ENCODE results near the gene BTN2A1.

The BTN2A1 gene

DNA sequence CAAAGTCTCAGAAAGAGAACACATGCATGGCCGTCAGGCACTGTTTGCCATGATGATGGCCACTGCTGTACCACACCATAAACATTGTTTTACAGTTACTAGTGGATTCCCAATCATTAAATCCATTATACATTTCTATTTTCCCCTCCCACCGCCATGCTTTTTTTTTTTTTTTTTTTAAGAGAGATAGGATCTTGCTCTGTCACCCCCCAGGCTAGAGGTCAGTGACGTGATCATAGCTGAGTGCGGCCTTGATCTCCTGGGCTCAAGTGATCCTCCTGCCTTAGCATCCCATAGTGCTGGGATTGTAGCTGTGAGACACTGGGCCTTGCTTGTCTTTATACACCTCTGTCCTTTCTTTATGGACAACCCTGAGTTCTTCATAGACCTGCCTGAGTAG is 21.7 kb upstream of the BTN2A1 start:
- H3K9ac ChIP-seq (ENCODE audit: insufficient read length, low read depth), result no peak overlapping the region
- no peaks in the 10 kb centered on the region for H3K4me1 ChIP-seq (ENCODE audit: insufficient read depth, insufficient read length)
- H3K36me3 ChIP-seq (ENCODE audit: insufficient read depth, insufficient read length, low read length), result peaks cover 10% of the 10 kb centered on the region
- H3K27me3 ChIP-seq (ENCODE audit: insufficient read depth, insufficient read length), result no peaks in the 10 kb centered on the region
- no peak for DNase-seq (ENCODE audit: low read depth, low spot score)
- H3K9me3 ChIP-seq (ENCODE audit: insufficient read depth, low read length), result peaks cover 4% of the 10 kb centered on the region; the same call in 1 of the 2 replicates
- no peak for TF ChIP-seq YY1 (IDR thresholded peaks at IDR 0.05; ENCODE audit: insufficient read depth, insufficient read length)
- TF ChIP-seq SUZ12 (IDR thresholded peaks at IDR 0.05; ENCODE audit: extremely low read depth, insufficient read depth, insufficient read length), result no peak
- TF ChIP-seq ZNF274 (IDR thresholded peaks at IDR 0.05; ENCODE audit: low read depth, low read length), result no peak
- no peak overlapping the region for H3K4me3 ChIP-seq (ENCODE audit: insufficient read length, low read depth)

DNA sequence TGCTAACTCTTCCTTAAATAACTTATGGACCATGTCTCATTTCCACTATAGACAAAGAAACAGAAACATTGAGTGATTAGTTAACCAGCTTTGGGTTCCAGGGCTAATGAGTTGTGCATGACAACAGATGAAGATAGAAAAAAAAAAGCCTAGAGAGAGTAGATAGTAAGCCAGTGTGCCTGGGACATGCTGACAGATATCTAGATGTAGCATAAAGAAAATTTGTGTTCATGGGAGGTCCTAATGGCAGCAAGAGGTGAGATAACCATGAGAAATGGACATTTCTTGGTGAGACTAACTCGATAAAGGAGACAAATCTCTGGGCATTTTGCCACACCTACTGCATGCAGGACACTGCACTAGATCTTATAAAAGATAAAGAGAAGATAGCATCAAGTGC is 20.2 kb upstream of the BTN2A1 start:
- H3K4me1 ChIP-seq (ENCODE audit: insufficient read depth, insufficient read length), result no peaks in the 10 kb centered on the region
- H3K9ac ChIP-seq (ENCODE audit: insufficient read length, low read depth), result no peak overlapping the region
- no peaks in the 10 kb centered on the region for H3K36me3 ChIP-seq (ENCODE audit: insufficient read depth, insufficient read length, low read length)
- no peak overlapping the region for H3K4me3 ChIP-seq (ENCODE audit: insufficient read length, low read depth)
- no peak for DNase-seq (ENCODE audit: low read depth, low spot score)
- TF ChIP-seq ZNF274 (IDR thresholded peaks at IDR 0.05; ENCODE audit: low read depth, low read length) (no peak), SUZ12 (IDR thresholded peaks at IDR 0.05; ENCODE audit: extremely low read depth, insufficient read depth, insufficient read length) (no peak), YY1 (IDR thresholded peaks at IDR 0.05; ENCODE audit: insufficient read depth, insufficient read length) (no peak)
- H3K9me3 ChIP-seq (ENCODE audit: insufficient read depth, low read length), result peaks cover 4% of the 10 kb centered on the region; the same call in 1 of the 2 replicates
- H3K27me3 ChIP-seq (ENCODE audit: insufficient read depth, insufficient read length), result no peaks in the 10 kb centered on the region

DNA sequence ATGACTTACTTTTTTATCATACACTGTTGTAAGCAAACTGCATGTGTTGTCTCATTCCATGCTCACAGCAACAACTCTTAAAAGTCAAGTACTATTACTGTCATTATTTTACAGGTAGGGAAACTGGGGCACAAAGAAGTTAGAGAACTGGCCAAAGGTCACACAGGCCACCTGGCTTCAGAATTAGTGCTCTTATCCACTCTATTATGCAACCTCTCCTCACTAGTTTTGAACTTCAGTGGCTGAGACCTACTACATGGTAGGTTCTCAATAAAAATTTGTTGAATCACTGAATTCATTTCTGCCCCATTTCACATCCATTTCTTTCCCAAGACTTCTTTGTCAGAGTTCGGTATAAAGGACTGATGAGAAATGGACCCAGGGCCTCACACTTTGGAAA is 19.8 kb upstream of the BTN2A1 start:
- Histone ChIP-seq H3K9me3 (ENCODE audit: insufficient read depth, low read length) (peaks cover 4% of the 10 kb centered on the region; the same call in 1 of the 2 replicates), H3K4me3 (ENCODE audit: insufficient read length, low read depth) (no peak overlapping the region), H3K27me3 (ENCODE audit: insufficient read depth, insufficient read length) (no peaks in the 10 kb centered on the region), H3K36me3 (ENCODE audit: insufficient read depth, insufficient read length, low read length) (no peaks in the 10 kb centered on the region), H3K9ac (ENCODE audit: insufficient read length, low read depth) (no peak overlapping the region), H3K4me1 (ENCODE audit: insufficient read depth, insufficient read length) (no peaks in the 10 kb centered on the region)
- DNase-seq (ENCODE audit: low read depth, low spot score), result no peak
- TF ChIP-seq SUZ12 (IDR thresholded peaks at IDR 0.05; ENCODE audit: extremely low read depth, insufficient read depth, insufficient read length), result no peak
- TF ChIP-seq YY1 (IDR thresholded peaks at IDR 0.05; ENCODE audit: insufficient read depth, insufficient read length), result no peak
- no peak for TF ChIP-seq ZNF274 (IDR thresholded peaks at IDR 0.05; ENCODE audit: low read depth, low read length)

DNA sequence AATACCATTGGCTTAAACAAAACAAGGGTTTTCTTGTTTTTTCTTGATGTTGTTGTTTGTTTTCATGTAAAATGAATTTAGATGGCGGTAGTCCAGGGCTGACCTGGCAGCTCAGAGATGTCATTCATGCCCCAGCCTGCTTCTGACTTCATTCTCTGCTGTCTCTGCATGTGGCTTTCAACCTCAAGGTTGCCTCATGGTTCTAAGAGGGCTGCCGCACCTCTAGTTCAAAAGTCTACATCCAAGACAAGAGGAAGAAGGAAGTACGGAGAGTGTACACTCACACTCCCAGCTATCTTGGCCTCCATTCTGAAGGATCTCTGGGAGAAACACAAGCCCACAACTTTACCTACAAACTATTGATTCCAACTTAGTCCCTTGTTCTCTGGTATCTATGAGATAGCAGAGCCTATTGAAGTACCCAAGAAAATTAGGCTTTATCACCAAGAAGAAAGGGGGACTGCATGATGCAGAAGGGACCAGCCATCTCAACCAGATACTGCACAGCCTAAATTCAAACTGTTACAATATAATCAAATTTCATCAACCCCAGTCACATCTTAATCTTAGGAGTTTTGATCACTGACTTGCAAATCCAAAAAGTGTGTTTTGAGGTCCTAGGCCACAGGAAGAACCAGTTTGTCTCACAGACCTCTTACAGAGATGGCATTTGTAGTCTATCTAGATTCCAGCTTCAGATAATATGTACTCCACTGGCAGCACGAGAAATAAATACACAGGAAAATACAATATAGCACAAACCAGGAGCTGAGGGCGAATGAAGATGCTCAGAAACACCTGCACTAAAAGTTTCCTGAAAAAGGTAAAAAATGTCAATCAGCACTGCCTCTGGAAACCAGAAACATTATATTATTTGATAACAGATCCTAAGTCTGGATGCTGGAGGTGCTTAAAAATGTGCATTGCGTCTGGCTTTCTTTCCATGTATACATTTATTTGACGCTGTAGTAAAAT is 18.3 kb upstream of the BTN2A1 start:
- Histone ChIP-seq H3K9me3 (ENCODE audit: insufficient read depth, low read length) (0 out of 2 replicates have a peak, but pooled peaks cover 1% of the 10 kb centered on the region), H3K36me3 (ENCODE audit: insufficient read depth, insufficient read length, low read length) (no peaks in the 10 kb centered on the region), H3K9ac (ENCODE audit: insufficient read length, low read depth) (no peak overlapping the region), H3K27me3 (ENCODE audit: insufficient read depth, insufficient read length) (no peaks in the 10 kb centered on the region), H3K4me1 (ENCODE audit: insufficient read depth, insufficient read length) (no peaks in the 10 kb centered on the region), H3K4me3 (ENCODE audit: insufficient read length, low read depth) (no peak overlapping the region)
- TF ChIP-seq YY1 (IDR thresholded peaks at IDR 0.05; ENCODE audit: insufficient read depth, insufficient read length) (no peak), SUZ12 (IDR thresholded peaks at IDR 0.05; ENCODE audit: extremely low read depth, insufficient read depth, insufficient read length) (no peak)
- DNase-seq (ENCODE audit: low read depth, low spot score), result no peak

DNA sequence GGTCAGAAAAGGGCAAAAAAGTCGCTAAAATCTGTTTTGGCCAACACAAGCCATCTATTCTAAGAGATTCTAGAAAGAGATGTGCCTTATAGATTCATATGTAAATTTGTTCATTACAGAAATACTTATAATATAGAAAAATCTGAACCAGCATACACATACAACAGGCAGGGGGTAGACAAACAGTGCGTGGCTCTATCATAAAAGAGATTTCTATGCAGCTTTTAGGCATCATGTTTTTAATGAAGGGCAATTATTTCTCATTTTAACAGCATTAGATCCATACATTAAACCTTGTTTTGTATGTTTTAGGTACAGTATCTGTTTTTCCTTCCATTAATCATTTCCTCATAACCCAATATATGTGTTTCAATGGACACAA is 16.8 kb upstream of the BTN2A1 start:
- Histone ChIP-seq H3K9me3 (ENCODE audit: insufficient read depth, low read length) (no peaks in the 10 kb centered on the region), H3K9ac (ENCODE audit: insufficient read length, low read depth) (no peak overlapping the region), H3K4me1 (ENCODE audit: insufficient read depth, insufficient read length) (no peaks in the 10 kb centered on the region), H3K36me3 (ENCODE audit: insufficient read depth, insufficient read length, low read length) (no peaks in the 10 kb centered on the region), H3K27me3 (ENCODE audit: insufficient read depth, insufficient read length) (no peaks in the 10 kb centered on the region), H3K4me3 (ENCODE audit: insufficient read length, low read depth) (no peak overlapping the region)
- TF ChIP-seq SUZ12 (IDR thresholded peaks at IDR 0.05; ENCODE audit: extremely low read depth, insufficient read depth, insufficient read length) (no peak), ZNF274 (IDR thresholded peaks at IDR 0.05; ENCODE audit: low read depth, low read length) (no peak), YY1 (IDR thresholded peaks at IDR 0.05; ENCODE audit: insufficient read depth, insufficient read length) (no peak)
- no peak for DNase-seq (ENCODE audit: low read depth, low spot score)

DNA sequence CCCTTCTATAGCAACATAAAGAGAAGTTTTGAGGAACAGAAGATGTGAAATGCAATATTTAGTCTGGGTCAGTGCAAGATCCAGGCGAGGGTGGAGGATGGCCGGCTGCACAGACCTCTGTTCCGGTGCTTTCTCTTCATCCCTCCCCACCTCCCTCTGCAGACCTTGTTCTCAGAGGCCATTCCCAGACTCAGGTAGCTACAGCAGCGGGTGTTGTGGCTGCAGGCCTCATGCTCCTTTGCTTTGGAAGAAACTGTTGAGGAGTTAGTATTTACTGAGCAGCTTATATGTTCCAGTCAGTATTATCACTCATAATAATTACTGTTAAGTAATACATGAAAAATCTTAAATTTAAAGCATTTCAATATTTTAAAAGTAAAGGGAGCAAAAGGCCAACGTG is 15.8 kb upstream of the BTN2A1 start:
- Histone ChIP-seq H3K9me3 (ENCODE audit: insufficient read depth, low read length) (no peaks in the 10 kb centered on the region), H3K27me3 (ENCODE audit: insufficient read depth, insufficient read length) (no peaks in the 10 kb centered on the region), H3K9ac (ENCODE audit: insufficient read length, low read depth) (no peak overlapping the region), H3K36me3 (ENCODE audit: insufficient read depth, insufficient read length, low read length) (no peaks in the 10 kb centered on the region), H3K4me1 (ENCODE audit: insufficient read depth, insufficient read length) (no peaks in the 10 kb centered on the region), H3K4me3 (ENCODE audit: insufficient read length, low read depth) (no peak overlapping the region)
- no peak for TF ChIP-seq ZNF274 (IDR thresholded peaks at IDR 0.05; ENCODE audit: low read depth, low read length)
- no peak for TF ChIP-seq YY1 (IDR thresholded peaks at IDR 0.05; ENCODE audit: insufficient read depth, insufficient read length)
- TF ChIP-seq SUZ12 (IDR thresholded peaks at IDR 0.05; ENCODE audit: extremely low read depth, insufficient read depth, insufficient read length), result no peak
- no peak for DNase-seq (ENCODE audit: low read depth, low spot score)

DNA sequence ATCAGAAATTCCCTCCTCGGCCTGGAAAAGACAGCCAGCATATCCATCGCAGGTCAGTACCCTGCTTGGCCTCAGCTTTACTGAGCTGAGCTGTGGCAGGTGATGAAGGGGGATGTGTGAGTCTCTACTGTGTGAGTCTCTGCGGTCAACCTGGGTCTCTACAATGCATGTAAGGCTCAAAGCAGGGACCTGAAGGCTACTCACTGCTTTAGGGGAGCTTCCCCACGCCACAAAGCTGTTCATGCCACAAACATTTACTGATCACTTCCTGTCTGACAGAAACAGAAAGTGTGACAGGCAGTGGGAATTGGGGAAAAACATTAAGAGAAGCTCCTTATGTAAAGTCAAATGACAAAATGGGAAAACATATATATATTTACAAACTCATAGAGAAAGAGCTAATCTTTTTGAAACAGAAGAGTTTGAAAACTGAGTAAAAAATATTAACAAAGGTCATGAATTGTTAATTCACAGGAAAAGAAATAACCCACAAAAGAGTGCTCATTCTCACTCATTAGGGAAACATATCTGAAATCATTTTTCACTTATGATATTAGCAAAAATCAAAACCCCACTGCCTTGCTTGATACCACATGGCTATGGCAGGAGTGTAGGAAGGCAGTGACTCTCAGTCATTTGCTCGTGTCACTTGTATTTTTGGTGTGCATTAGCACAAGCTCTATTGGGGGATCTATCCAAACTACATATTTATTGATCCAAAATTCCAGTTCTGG is 11.7 kb upstream of the BTN2A1 start:
- H3K9me3 ChIP-seq (ENCODE audit: insufficient read depth, low read length), result no peaks in the 10 kb centered on the region
- no peak for DNase-seq (ENCODE audit: low read depth, low spot score)
- H3K9ac ChIP-seq (ENCODE audit: insufficient read length, low read depth), result no peak overlapping the region
- TF ChIP-seq ZNF274 (IDR thresholded peaks at IDR 0.05; ENCODE audit: low read depth, low read length), result no peak
- TF ChIP-seq SUZ12 (IDR thresholded peaks at IDR 0.05; ENCODE audit: extremely low read depth, insufficient read depth, insufficient read length), result no peak
- TF ChIP-seq YY1 (IDR thresholded peaks at IDR 0.05; ENCODE audit: insufficient read depth, insufficient read length), result no peak
- no peaks in the 10 kb centered on the region for H3K27me3 ChIP-seq (ENCODE audit: insufficient read depth, insufficient read length)
- H3K4me3 ChIP-seq (ENCODE audit: insufficient read length, low read depth), result no peak overlapping the region
- H3K4me1 ChIP-seq (ENCODE audit: insufficient read depth, insufficient read length), result no peaks in the 10 kb centered on the region
- no peaks in the 10 kb centered on the region for H3K36me3 ChIP-seq (ENCODE audit: insufficient read depth, insufficient read length, low read length)
